Spleen (tissue), 11 donors: ENCODE measurements around the gene TRIM66. TPM values are rescaled to one million over a fixed set of nuclear protein-coding genes. Genes with fewer than 3 reads are reported as not detected.

Experiments used
- DNase-seq: peaks from one replicate; pipeline ENCODE4 v3.0.0-alpha.2; 2020
- H3K27ac ChIP-seq, 8 donors: fragments of 200-600 bp; sonication (generic) in 7 of 8; 1 replicate in 4 of 8; 2 replicates in 4 of 8; pipeline versions ENCODE4 v1.5.0 to v1.8.0; 2016 to 2021; ENCODE audit warnings: inconsistent platforms in 4 of 8, mild to moderate bottlenecking in 4 of 8, moderate library complexity in 1 of 8
- H3K27me3 ChIP-seq, 7 donors: fragments of 200-600 bp; sonication (generic) in 6 of 7; replicated peaks in 1 of 7; 1 replicate in 4 of 7; 2 replicates in 3 of 7; pipeline versions ENCODE4 v1.5.0 to v1.8.0; 2016 to 2021; ENCODE audit warnings: inconsistent platforms in 3 of 7, mild to moderate bottlenecking in 1 of 7
- H3K36me3 ChIP-seq, 6 donors: fragments of 200-600 bp; sonication (generic) in 5 of 6; 1 replicate in 4 of 6; 2 replicates in 2 of 6; pipeline versions ENCODE4 v1.5.0 to v1.8.0; 2016 to 2021; ENCODE audit warnings: inconsistent platforms in 2 of 6
- H3K4me1 ChIP-seq, 6 donors: fragments of 200-600 bp; sonication (generic) in 5 of 6; 1 replicate in 3 of 6; 2 replicates in 3 of 6; pipeline versions ENCODE4 v1.5.0 to v1.8.0; 2016 to 2021; ENCODE audit warnings: inconsistent platforms in 3 of 6
- H3K4me3 ChIP-seq, 8 donors: fragments of 200-600 bp; sonication (generic) in 7 of 8; 1 replicate in 4 of 8; 2 replicates in 4 of 8; pipeline versions ENCODE4 v1.5.0 to v1.8.0; 2016 to 2021; ENCODE audit warnings: inconsistent platforms in 4 of 8, mild to moderate bottlenecking in 4 of 8, moderate library complexity in 2 of 8
- H3K9me3 ChIP-seq, 8 donors: fragments of 200-600 bp; sonication (generic) in 7 of 8; 1 replicate in 4 of 8; 2 replicates in 4 of 8; pipeline versions ENCODE4 v1.5.0 to v1.8.0; 2016 to 2021; ENCODE audit warnings: inconsistent platforms in 4 of 8
- POLR2A ChIP-seq, 3 donors: fragments of 450-650 bp; IDR thresholded peaks; one replicate each; pipeline ENCODE4 v1.5.1; 2017; ENCODE audit warnings: antibody characterized with exemption in 3 of 3, mild to moderate bottlenecking in 1 of 3
- POLR2AphosphoS5 ChIP-seq, 3 donors: sonication (generic); formaldehyde crosslinking; IDR thresholded peaks; one replicate each; pipeline ENCODE4 v1.5.1; 2017; ENCODE audit warnings: antibody characterized with exemption in 3 of 3
- WGBS, 5 donors: extraction: QIAGEN DNeasy Blood & Tissue Kit in 3 of 5; methylation state at CpG; one replicate each; pipeline versions ENCODE4 v1.1.5 to v1.1.7; 2013 to 2018; 5-methylcytosine and 5-hydroxymethylcytosine counted together
- intact Hi-C: fragments of 100-400 bp; cut with DNase I; formaldehyde crosslinking; loops from one replicate; pipeline ENCODE4 v1.15.0; 2023; ENCODE audit warnings: low total_unique reads
- polyA plus RNA-seq, 3 donors: library from polyadenylated mRNA; stranded (reverse); fragments of 200-250 nt; gene quantifications; one replicate each; pipeline ENCODE4 v1.2.1, GENCODE V29; 2013
- total RNA-seq, 7 donors: library from RNA; depleted of rRNA in 3 of 7; stranded (reverse); fragments of >200 nt in 3 of 7; fragmentation: NEBNext Ultra II Directional in 4 of 7; extraction: Animal tissue kit (Norgen Biotek cat#: 25700) in 4 of 7; gene quantifications; one replicate each; pipeline versions ENCODE4 v1.1.0 to v1.2.1, GENCODE V29; 2016 to 2021
- TF ChIP-seq, protein P1 (sequence below), 11 experiments: fragments of 200-600 bp in 7 of 11; fragments of 450-650 bp in 4 of 11; sonication (generic) in 4 of 11; IDR thresholded peaks in 8 of 11; conservative IDR thresholded peaks in 3 of 11; 1 replicate in 7 of 11; 2 replicates in 4 of 11; pipeline versions ENCODE4 v1.4.0 to v1.8.0; 2016 to 2021; ENCODE audit warnings: antibody characterized with exemption in 11 of 11, inconsistent platforms in 4 of 11, mild to moderate bottlenecking in 1 of 11
- donor health status: healthy with polysubstance abuse.
- donor health status: DM: no; HTN: no; CAD: no; lungs with moderate emphysema.
- donor health status: DM: no; HTN: no; CAD: no.
- donor health status: Bipolar disorder and iron deficiency.
- donor health status: healthy.
- donor health status: DM: no; HTN: no; CAD: no.
- donor health status: DM: yes; HTN: yes; CAD: no.

The TRIM66 gene
- total and polyA plus RNA-seq, 10 donors: 0.86 to 22.8 (median 10.3) TPM

DNA sequence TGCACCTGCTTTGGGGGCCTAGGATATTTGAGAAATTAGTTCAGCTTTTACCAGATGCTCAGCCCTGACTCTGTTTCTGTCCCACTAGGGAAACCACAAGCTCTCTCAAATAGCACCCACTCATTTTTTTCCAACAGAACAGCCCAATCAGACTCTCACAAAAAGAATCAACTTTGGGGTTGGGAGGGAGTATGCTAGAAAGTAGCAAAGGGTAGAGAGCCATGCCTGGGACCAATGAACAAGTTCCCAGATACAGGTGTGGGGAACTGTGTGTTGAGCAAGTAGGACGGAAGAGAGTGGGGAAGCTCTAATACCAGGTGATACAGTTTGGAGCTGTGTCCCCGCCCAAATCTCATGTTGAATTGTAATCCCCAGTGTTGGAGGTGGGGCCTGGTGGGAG is 41.1 kb downstream of the TRIM66 start:
- DNase-seq: no peak
- no peak overlapping the region for H3K27ac ChIP-seq
- H3K27me3 ChIP-seq: no peaks in the 10 kb centered on the region
- TF ChIP-seq, protein P1, sequence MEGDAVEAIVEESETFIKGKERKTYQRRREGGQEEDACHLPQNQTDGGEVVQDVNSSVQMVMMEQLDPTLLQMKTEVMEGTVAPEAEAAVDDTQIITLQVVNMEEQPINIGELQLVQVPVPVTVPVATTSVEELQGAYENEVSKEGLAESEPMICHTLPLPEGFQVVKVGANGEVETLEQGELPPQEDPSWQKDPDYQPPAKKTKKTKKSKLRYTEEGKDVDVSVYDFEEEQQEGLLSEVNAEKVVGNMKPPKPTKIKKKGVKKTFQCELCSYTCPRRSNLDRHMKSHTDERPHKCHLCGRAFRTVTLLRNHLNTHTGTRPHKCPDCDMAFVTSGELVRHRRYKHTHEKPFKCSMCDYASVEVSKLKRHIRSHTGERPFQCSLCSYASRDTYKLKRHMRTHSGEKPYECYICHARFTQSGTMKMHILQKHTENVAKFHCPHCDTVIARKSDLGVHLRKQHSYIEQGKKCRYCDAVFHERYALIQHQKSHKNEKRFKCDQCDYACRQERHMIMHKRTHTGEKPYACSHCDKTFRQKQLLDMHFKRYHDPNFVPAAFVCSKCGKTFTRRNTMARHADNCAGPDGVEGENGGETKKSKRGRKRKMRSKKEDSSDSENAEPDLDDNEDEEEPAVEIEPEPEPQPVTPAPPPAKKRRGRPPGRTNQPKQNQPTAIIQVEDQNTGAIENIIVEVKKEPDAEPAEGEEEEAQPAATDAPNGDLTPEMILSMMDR (IDR thresholded peaks at IDR 0.05 in 8 of 11, conservative IDR thresholded peaks at IDR 0.05 in 3 of 11): no peak
- TF ChIP-seq POLR2A (IDR thresholded peaks at IDR 0.05) (no peak), POLR2AphosphoS5 (IDR thresholded peaks at IDR 0.05) (no peak)
- no peaks in the 10 kb centered on the region for H3K4me1 ChIP-seq
- peaks cover 0 to 7% (median 4%) of the 10 kb centered on the region in 8 donors for H3K9me3 ChIP-seq
- intact Hi-C loops: no loop called here
- H3K36me3 ChIP-seq: peaks cover 5 to 100% (median 57%) of the 10 kb centered on the region in 6 donors
- 88 to 94% (median 88%) methylated on average over 2 of the region's 2 CpGs for WGBS, 5 donors
- H3K4me3 ChIP-seq: no peak overlapping the region

DNA sequence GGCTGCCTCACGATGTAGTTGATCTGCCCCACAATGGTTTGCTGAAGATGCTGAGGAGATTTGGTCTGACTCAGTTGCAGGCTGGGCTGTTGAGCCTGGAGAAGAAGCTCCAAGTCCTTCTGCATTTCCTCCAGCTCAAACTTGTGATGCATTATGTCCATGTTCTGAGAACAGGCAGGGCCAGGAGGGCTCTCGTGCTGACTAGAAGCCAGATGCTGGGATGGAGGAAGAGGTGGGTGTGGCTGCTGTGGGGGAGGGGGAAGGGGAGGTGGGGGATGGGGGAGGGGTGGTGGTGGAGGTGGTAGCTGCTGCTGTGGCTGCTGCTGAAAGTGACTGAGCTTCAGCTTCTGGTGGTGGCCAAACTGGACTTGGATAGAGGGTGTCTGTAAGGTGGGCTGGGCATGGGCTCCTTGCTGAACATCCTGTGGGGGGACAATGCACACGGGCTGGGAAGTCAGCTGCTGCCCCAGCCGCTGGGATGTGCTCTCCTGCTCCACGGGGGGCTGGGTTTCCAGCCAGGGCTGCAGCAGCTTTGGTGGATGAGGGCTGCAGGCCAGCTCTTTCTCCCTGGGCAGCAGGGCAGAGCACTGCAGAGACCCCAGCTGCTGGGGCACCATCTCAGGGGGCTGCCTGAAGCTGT is 42.1 kb downstream of the TRIM66 start:
- Histone ChIP-seq H3K4me3 (no peak overlapping the region), H3K9me3 (peaks cover 0 to 12% (median 8%) of the 10 kb centered on the region in 8 donors), H3K4me1 (no peaks in the 10 kb centered on the region), H3K27me3 (no peaks in the 10 kb centered on the region), H3K36me3 (peaks cover under 1 to 100% (median 56%) of the 10 kb centered on the region in 6 donors), H3K27ac (no peak overlapping the region)
- TF ChIP-seq, protein P1 (IDR thresholded peaks at IDR 0.05 in 8 of 11, conservative IDR thresholded peaks at IDR 0.05 in 3 of 11): no peak
- TF ChIP-seq POLR2A (IDR thresholded peaks at IDR 0.05) (no peak), POLR2AphosphoS5 (IDR thresholded peaks at IDR 0.05) (no peak)
- no peak for DNase-seq
- intact Hi-C loops: no loop called here
- WGBS, 5 donors: 53 to 79% (median 71%) methylated on average over 3 to 5 of the region's 5 CpGs

DNA sequence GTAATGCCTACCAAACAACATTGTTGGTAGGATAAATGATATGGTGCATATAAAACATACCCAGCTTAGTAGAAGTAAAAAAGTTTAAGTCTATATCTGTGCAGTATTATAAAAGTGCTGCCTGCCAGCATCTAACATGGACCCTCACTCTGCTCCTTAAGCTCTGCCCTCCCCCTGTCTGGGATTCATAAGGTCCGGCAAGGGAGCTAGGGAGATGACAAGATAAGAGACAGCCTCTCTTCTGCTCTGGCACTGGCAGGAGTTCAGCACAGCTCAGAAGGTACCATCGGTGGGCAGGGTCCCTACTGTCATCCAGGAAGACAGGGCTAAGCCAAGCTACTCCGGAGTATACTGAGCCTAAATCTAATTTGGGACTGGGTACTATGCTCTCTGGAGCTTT is 42.8 kb downstream of the TRIM66 start:
- Histone ChIP-seq H3K4me3 (no peak overlapping the region), H3K4me1 (no peaks in the 10 kb centered on the region), H3K36me3 (peaks cover 0 to 100% (median 54%) of the 10 kb centered on the region in 6 donors), H3K9me3 (peaks cover 0 to 12% (median 8%) of the 10 kb centered on the region in 8 donors), H3K27me3 (no peaks in the 10 kb centered on the region), H3K27ac (no peak overlapping the region)
- DNase-seq: no peak
- WGBS, 5 donors: 68 to 94% (median 92%) methylated on average over 2 to 3 of the region's 3 CpGs
- intact Hi-C loops: no loop called here
- TF ChIP-seq POLR2AphosphoS5 (IDR thresholded peaks at IDR 0.05): no peak
- TF ChIP-seq, protein P1 (IDR thresholded peaks at IDR 0.05 in 8 of 11, conservative IDR thresholded peaks at IDR 0.05 in 3 of 11): no peak

DNA sequence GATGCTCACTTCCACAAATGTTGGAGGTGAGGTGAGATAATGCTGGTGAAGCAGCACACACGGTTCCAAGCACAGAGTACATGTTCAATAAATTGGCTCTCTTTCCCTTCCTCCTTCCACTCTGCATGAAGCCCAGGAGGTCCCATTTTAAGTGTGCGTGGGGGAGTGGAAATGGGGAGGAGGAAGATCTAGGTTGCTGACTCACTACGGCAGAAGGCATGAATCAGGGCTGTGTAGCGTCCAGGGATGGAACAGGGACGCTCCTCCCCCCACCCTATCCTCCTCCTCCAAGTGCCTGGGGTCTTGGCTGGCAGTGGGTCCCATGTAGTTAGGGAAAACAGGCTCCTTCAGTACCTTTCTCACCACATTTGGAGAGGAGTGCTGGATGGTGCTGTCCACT is 44.2 kb downstream of the TRIM66 start:
- H3K27ac ChIP-seq: no peak overlapping the region
- H3K36me3 ChIP-seq: peaks cover 0 to 100% (median 58%) of the 10 kb centered on the region in 6 donors
- TF ChIP-seq, protein P1 (IDR thresholded peaks at IDR 0.05 in 8 of 11, conservative IDR thresholded peaks at IDR 0.05 in 3 of 11): no peak
- TF ChIP-seq POLR2A (IDR thresholded peaks at IDR 0.05) (no peak), POLR2AphosphoS5 (IDR thresholded peaks at IDR 0.05) (no peak)
- H3K27me3 ChIP-seq: no peaks in the 10 kb centered on the region
- no peak for DNase-seq
- intact Hi-C loops: no loop called here
- H3K9me3 ChIP-seq: peaks cover 0 to 12% (median 8%) of the 10 kb centered on the region in 8 donors
- no peak overlapping the region for H3K4me3 ChIP-seq
- H3K4me1 ChIP-seq: no peaks in the 10 kb centered on the region
- 75 to 99% (median 94%) methylated on average over 5 of the region's 5 CpGs for WGBS, 5 donors
